ENCODE data around the gene TOGARAM2. TPM values are rescaled to one million over a fixed set of nuclear protein-coding genes. Genes with fewer than 3 reads are reported as not detected.

TOGARAM2 gene
- total RNA-seq: 1 to 10 TPM; 2.3 to 2.7 TPM

DNA sequence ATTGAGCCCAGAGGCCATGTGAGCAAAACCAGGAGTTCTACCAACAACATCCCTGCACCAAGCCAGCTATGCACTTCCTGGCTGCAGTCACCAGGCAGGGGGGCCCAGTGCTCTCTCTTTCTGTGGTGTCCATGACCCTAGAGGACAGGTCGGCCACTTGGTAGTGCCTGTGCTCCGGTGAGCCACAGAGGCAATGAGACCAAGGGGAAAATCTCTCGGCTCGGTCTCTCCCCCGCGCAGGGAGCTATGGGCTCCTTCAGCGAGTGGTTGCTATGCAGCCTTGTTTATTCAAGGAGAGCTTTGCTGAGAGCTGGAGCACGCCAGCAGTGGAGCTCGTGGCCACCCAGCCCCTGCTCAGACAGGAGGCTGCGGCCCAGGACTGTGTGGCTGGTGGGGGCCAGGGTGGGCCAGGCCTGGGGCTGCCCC lies at the start of gene TOGARAM2:
TSS of gene TOGARAM2 (plus strand) at position 283 of the 426 bp plus-strand sequence. CDS start 13,537 bp downstream, outside the sequence.
- CTCF ChIA-PET: no interaction called here
- Mint-ChIP-seq H3K27ac (no peak within 1 kb of the TSS), H3K27me3 (no peaks in the 10 kb centered on the region), H3K4me1 (ENCODE audit: low read depth) (no peaks in the 10 kb centered on the region), H3K36me3 (ENCODE audit: low read depth) (no peaks in the 10 kb centered on the region), H3K9me3 (no peaks in the 10 kb centered on the region), H3K4me3 (no peak within 1 kb of the TSS)
- POLR2A ChIA-PET: no interaction called here
- intact Hi-C loops (cut with micrococcal nuclease): no loop called here
- DNase-seq: no peak
- TF ChIP-seq, protein P1, sequence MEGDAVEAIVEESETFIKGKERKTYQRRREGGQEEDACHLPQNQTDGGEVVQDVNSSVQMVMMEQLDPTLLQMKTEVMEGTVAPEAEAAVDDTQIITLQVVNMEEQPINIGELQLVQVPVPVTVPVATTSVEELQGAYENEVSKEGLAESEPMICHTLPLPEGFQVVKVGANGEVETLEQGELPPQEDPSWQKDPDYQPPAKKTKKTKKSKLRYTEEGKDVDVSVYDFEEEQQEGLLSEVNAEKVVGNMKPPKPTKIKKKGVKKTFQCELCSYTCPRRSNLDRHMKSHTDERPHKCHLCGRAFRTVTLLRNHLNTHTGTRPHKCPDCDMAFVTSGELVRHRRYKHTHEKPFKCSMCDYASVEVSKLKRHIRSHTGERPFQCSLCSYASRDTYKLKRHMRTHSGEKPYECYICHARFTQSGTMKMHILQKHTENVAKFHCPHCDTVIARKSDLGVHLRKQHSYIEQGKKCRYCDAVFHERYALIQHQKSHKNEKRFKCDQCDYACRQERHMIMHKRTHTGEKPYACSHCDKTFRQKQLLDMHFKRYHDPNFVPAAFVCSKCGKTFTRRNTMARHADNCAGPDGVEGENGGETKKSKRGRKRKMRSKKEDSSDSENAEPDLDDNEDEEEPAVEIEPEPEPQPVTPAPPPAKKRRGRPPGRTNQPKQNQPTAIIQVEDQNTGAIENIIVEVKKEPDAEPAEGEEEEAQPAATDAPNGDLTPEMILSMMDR (IDR thresholded peaks at IDR 0.05): no peak
- no peak for ATAC-seq

DNA sequence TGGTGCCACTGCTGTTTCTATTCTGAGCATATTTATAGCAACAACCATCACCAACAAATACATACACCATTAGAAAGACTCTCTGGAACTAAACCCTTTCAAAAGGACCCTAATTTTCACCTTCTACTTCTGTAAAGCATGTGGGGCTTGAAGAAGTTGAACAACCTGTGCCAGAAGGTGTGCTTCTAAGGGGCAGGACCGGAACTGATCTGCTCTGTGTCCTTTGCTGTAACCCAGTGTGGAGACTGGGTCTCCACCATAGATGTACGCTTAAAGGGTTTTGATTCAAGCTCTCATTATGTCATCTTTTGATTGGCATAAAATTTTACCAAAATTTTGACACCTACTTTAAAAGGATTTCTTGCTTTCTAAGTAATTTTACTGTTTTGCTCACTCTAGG lies 46.3 kb upstream of the TOGARAM2 start:
- TF ChIP-seq, protein P1 (IDR thresholded peaks at IDR 0.05): no peak
- intact Hi-C loops (cut with micrococcal nuclease): no loop called here
- no peaks in the 10 kb centered on the region for H3K27me3 Mint-ChIP-seq
- ChIA-PET POLR2A (no interaction called here), CTCF (interaction anchor here (1.1 kb wide), 1 partner anchor 33 kb away, joined by 3 read pairs; no protein-coding TSS in a partner anchor)
- H3K9me3 Mint-ChIP-seq: no peaks in the 10 kb centered on the region
- no peak overlapping the region for H3K4me3 Mint-ChIP-seq
- H3K36me3 Mint-ChIP-seq (ENCODE audit: low read depth): peaks cover 51% of the 10 kb centered on the region
- H3K27ac Mint-ChIP-seq: no peak overlapping the region
- ATAC-seq (no peak), DNase-seq (no peak)
- no peaks in the 10 kb centered on the region for H3K4me1 Mint-ChIP-seq (ENCODE audit: low read depth)

DNA sequence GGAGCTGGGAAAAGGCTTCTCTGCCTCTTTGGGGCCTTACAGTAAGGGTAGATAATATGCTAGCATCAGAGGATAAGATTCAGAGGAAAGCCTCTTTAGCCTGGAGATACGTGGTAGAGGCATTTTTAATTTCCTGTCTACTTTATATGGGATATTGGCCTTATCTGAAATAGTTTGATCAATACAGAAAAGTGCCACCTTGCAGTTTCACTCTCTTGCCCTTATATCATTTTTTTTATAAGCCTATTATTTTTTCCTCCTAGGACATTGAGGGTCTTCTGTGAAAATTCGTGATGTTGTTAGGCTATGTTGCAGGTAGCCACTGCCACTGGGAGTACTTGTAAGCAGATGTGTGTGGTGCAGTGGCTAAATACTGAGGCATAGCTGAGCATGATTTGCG lies 40.1 kb upstream of the TOGARAM2 start:
- no peaks in the 10 kb centered on the region for H3K27me3 Mint-ChIP-seq
- no peak for ATAC-seq
- DNase-seq: no peak
- TF ChIP-seq, protein P1 (IDR thresholded peaks at IDR 0.05): no peak
- intact Hi-C loops (cut with micrococcal nuclease): no loop called here
- H3K4me1 Mint-ChIP-seq (ENCODE audit: low read depth): no peaks in the 10 kb centered on the region
- ChIA-PET POLR2A (interaction anchor here (1.9 kb wide), 1 partner anchor 45 kb away, joined by 7 read pairs; no protein-coding TSS in a partner anchor), CTCF (interaction anchor here (1.0 to 1.2 kb wide), 2 partner anchors 15 to 120 kb away, joined by 3 read pairs; no protein-coding TSS in a partner anchor)
- no peak overlapping the region for H3K4me3 Mint-ChIP-seq
- peaks cover 66% of the 10 kb centered on the region for H3K36me3 Mint-ChIP-seq (ENCODE audit: low read depth)
- peak overlapping the region; percentile 55 for H3K27ac Mint-ChIP-seq
- no peaks in the 10 kb centered on the region for H3K9me3 Mint-ChIP-seq

DNA sequence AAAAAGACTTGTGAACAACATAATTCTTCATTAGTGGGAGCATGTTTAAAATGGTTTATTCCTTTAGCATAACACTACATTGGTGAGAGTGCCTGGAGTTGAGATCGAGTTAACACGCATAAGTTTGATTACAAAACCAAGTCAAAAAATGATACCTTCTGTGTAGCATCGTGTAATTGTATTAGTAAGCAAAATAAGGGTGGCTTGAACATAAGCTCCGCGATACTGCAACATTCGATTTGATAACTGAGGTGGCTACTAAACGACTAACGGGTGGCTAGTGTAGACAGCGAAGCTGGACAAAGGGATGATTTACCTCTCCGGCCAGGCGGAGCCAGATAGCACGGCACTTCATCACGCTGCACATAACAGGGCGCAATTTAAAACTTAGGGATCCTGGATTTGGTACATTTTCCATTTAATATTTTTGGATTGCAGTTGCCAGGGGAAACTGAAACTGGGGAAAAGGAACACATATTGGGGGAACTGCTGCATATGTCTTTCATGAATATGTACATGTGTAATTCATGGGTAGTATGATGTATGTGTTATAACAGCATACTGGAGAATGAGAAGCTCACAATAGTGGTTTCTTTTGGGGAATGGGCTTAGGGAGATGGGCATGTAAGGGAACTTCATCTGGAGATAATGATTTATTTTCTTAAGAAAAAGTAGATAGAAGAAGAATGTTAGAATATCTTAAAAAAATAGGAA lies 36.4 kb upstream of the TOGARAM2 start:
- CTCF ChIA-PET: interaction anchor here (1.0 kb wide), 2 partner anchors 124 to 237 kb away, joined by 3 read pairs; no protein-coding TSS in a partner anchor
- H3K4me1 Mint-ChIP-seq (ENCODE audit: low read depth): no peaks in the 10 kb centered on the region

More for the DNA sequence above, 36.4 kb upstream of the TOGARAM2 start:
- POLR2A ChIA-PET: interaction anchor here (0.9 to 1.4 kb wide), 3 partner anchors 12 to 42 kb away, joined by 3 to 4 read pairs (median 4); no protein-coding TSS in a partner anchor
- intact Hi-C loops (cut with micrococcal nuclease): no loop called here
- peaks cover 69% of the 10 kb centered on the region for H3K36me3 Mint-ChIP-seq (ENCODE audit: low read depth)
- H3K4me3 Mint-ChIP-seq: no peak overlapping the region
- H3K27ac Mint-ChIP-seq: peak overlapping the region; percentile 22
- DNase-seq (no peak), ATAC-seq (no peak)
- TF ChIP-seq, protein P1 (IDR thresholded peaks at IDR 0.05): no peak
- H3K9me3 Mint-ChIP-seq: peaks cover 3% of the 10 kb centered on the region
- H3K27me3 Mint-ChIP-seq: no peaks in the 10 kb centered on the region

Measured in activated CD8-positive, alpha-beta T cell treated with anti-CD3 and anti-CD28 coated beads for 36 hours (primary cell).